D721Med (cell line): ENCODE data around the gene AATF.

Source experiments
- DNase-seq: peaks from one replicate; pipeline ENCODE4 v3.0.0; 2011; ENCODE audit warnings: low spot score; ENCODE audit not compliant: insufficient read length
- FAIRE-seq: peaks from 2 replicates; lab custom pipeline; 2011; peaks lifted over from hg19 to GRCh38; lab: Jason Lieb, UNC
- TF ChIP-seq, protein P1 (sequence below): IDR thresholded peaks from 2 replicates; pipeline ENCODE4 v1.5.1; 2012; ENCODE audit warnings: mild to moderate bottlenecking, control low read depth; ENCODE audit not compliant: insufficient read depth; ENCODE audit errors: missing control alignments

AATF gene

DNA sequence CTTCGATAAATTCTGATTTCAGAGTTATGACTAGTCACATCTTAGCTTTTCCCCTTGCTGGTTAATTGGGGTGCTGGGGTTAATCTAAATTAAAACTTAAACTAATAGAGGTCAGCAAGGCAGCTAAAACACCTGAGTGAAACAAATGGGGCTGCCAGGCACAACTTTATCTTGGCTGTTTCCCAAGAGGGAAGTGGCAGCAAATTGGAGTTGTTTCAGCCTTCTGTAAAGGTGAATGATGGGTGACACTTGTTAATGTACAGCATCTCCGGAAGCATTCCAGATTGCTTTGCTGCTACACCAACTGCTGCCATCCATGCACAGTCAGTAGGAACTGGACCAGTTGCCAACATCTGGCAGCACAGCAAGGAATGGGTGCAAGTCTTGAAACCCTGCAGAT, 43.9 kb downstream of the AATF start:
- FAIRE-seq (no peak), DNase-seq (no peak)
- TF ChIP-seq, protein P1, sequence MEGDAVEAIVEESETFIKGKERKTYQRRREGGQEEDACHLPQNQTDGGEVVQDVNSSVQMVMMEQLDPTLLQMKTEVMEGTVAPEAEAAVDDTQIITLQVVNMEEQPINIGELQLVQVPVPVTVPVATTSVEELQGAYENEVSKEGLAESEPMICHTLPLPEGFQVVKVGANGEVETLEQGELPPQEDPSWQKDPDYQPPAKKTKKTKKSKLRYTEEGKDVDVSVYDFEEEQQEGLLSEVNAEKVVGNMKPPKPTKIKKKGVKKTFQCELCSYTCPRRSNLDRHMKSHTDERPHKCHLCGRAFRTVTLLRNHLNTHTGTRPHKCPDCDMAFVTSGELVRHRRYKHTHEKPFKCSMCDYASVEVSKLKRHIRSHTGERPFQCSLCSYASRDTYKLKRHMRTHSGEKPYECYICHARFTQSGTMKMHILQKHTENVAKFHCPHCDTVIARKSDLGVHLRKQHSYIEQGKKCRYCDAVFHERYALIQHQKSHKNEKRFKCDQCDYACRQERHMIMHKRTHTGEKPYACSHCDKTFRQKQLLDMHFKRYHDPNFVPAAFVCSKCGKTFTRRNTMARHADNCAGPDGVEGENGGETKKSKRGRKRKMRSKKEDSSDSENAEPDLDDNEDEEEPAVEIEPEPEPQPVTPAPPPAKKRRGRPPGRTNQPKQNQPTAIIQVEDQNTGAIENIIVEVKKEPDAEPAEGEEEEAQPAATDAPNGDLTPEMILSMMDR, result no peak

DNA sequence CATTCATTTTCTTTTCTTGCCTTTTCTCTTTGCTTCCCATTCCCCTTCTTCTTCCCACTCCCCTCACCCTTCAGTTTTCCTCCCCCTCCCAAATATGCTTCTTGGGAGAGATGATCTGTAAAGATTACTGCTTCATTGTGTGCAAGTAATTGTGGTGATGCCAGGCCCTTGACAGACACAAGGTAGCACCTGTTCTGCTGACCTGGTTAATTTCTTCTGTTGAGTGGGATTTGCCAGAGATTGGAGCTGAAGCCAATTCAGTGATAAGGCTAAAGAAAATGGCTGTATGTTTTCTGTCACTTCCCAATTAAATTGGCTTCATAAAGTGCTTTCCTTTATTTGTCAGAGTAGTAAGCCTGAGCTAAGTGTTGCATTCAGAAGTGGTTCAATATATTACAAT, 44.5 kb downstream of the AATF start:
- DNase-seq, result no peak
- no peak for FAIRE-seq
- TF ChIP-seq, protein P1, result no peak

GRCh38 chr17:36994438-36994837, 45.7 kb downstream of the AATF start:
- DNase-seq (no peak), FAIRE-seq (no peak)
- TF ChIP-seq, protein P1, result no peak

- TF ChIP-seq, protein P1, result no peak
- FAIRE-seq (no peak), DNase-seq (no peak)
Measured at GRCh38 chr17:36999471-36999870, 50.7 kb downstream of the AATF start.

GRCh38 chr17:37016780-37017179, 68.0 kb downstream of the AATF start:
- TF ChIP-seq, protein P1, result no peak
- no peak for FAIRE-seq
- DNase-seq, result no peak

DNA sequence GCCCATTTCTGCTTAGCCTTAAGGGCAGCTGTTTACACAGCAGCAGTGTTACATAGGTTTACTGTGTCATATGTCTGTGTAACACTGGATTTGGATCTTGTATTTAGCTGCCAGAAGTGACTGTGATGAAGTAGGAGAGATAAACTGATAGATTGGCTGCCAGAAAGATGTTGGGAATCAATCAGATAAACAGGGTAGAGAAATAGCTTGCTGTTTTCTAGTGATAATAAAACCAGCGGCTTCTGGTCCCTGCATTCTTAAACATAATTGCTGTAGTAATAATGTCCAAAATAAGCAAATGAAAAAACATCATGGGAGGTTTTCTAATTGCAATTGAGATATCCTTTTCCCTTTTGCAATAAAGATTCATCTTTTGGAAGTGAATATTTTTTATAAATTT, 68.7 kb downstream of the AATF start:
- DNase-seq, result no peak
- TF ChIP-seq, protein P1, result no peak
- FAIRE-seq, result no peak

DNA sequence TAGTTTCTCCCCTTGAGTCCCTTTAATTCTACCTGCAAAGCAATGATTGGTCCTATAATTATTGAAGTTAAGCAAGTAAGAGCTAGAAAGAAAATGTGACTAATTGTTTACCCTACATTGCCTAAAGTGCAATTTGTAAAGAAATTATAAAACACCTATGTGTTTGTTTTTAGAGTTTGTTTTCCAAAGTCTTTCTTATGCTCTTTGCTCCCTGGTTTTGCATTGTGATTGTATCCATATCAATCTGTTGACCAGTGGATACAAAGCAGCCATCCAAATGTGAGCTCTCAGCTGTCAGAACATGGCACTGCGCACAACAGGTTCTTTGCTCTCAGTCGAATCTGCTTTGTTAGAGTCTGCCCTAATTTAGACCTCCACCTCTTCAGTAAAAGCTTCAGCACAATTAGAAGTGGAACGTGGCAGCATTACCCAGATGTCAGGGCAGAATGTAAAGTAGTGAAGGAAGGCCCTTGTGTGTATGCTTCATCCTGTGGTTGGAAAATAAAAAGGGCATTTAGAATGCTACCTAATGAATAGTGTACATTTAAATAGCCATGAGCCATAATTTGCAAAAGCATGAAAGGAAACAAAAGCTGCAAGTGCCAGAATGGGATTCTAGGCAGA, 70.5 kb downstream of the AATF start:
- TF ChIP-seq, protein P1, result no peak
- DNase-seq, result no peak
- no peak for FAIRE-seq
